BLaER1 treated with 17β-estradiol and CSF1 and Interleukin-3, amounts not matched to agents 10 nM and 100 nM (cell line): ENCODE results near the gene CDRT15.
"Not testable (repeated sequence)": the region's sequence is repeated elsewhere in the genome, so short reads cannot be mapped to it uniquely, and the experiment has no call there.

Source experiments
- H3K27ac ChIP-seq, 11 experiments: shearing (Covaris generic); formaldehyde crosslinking; 2 replicates each; pipeline ENCODE4 v1.8.1; 2022
- H3K27me3 ChIP-seq, 11 experiments: shearing (Covaris generic); formaldehyde crosslinking; 2 replicates each; pipeline ENCODE4 v1.8.1; 2022
- H3K36me3 ChIP-seq, 11 experiments: shearing (Covaris generic); formaldehyde crosslinking; 2 replicates each; pipeline ENCODE4 v1.8.1; 2022
- H3K4me1 ChIP-seq, 10 experiments: shearing (Covaris generic); formaldehyde crosslinking; 2 replicates each; pipeline ENCODE4 v1.8.1; 2022
- H3K4me2 ChIP-seq, 11 experiments: shearing (Covaris generic); formaldehyde crosslinking; 2 replicates each; pipeline ENCODE4 v1.8.1; 2022
- H3K4me3 ChIP-seq, 10 experiments: shearing (Covaris generic); formaldehyde crosslinking; 2 replicates each; pipeline ENCODE4 v1.8.1; 2022
- H3K9ac ChIP-seq, 11 experiments: shearing (Covaris generic); formaldehyde crosslinking; 2 replicates each; pipeline ENCODE4 v1.8.1; 2022
- H3K9me3 ChIP-seq, 11 experiments: shearing (Covaris generic); formaldehyde crosslinking; replicated peaks in 1 of 11; 2 replicates each; pipeline ENCODE4 v1.8.1; 2022
- H4K20me1 ChIP-seq, 11 experiments: shearing (Covaris generic); formaldehyde crosslinking; 2 replicates each; pipeline ENCODE4 v1.8.1; 2022

Gene CDRT15

GRCh38 chr17:14191469-14191868 is 45.2 kb downstream of the CDRT15 start:
- Histone ChIP-seq H3K4me1 (peaks cover 0 to 38% (median 22%) of the 10 kb centered on the region in 10 experiments; a peak in 14 of 20 replicates), H3K27me3 (peaks cover 8 to 71% (median 29%) of the 10 kb centered on the region in 11 experiments; a peak in 21 of 22 replicates), H3K4me2 (peak overlapping the region in 5 of 11 experiments; percentile 41 to 65 (median 60); a peak in 5 of 22 replicates), H4K20me1 (peaks cover 0 to 62% (median 46%) of the 10 kb centered on the region in 11 experiments; a peak in 17 of 22 replicates), H3K36me3 (peaks cover 0 to 19% (median 9%) of the 10 kb centered on the region in 11 experiments; a peak in 9 of 22 replicates)
- H3K9me3 ChIP-seq, H3K27ac ChIP-seq, H3K4me3 ChIP-seq, H3K9ac ChIP-seq: not testable (repeated sequence)

- H3K4me3 ChIP-seq, H3K9me3 ChIP-seq, H3K9ac ChIP-seq, H3K27ac ChIP-seq: not testable (repeated sequence)
- H4K20me1 ChIP-seq, result peaks cover 0 to 55% (median 39%) of the 10 kb centered on the region in 11 experiments; a peak in 16 of 22 replicates
- H3K27me3 ChIP-seq, result peaks cover 8 to 64% (median 23%) of the 10 kb centered on the region in 11 experiments; a peak in 21 of 22 replicates
- peaks cover 0 to 14% (median 6%) of the 10 kb centered on the region in 11 experiments; a peak in 6 of 22 replicates for H3K36me3 ChIP-seq
- peaks cover 0 to 31% (median 16%) of the 10 kb centered on the region in 10 experiments; a peak in 13 of 20 replicates for H3K4me1 ChIP-seq
- peak overlapping the region in 2 of 11 experiments; percentile 21 to 44; a peak in 3 of 22 replicates for H3K4me2 ChIP-seq
Observed at GRCh38 chr17:14190774-14191173, 45.9 kb downstream of the CDRT15 start.

- H3K9ac ChIP-seq, H3K4me2 ChIP-seq, H3K9me3 ChIP-seq, H3K27ac ChIP-seq, H3K36me3 ChIP-seq, H3K4me3 ChIP-seq: not testable (repeated sequence)
- Histone ChIP-seq H3K4me1 (peaks cover 0 to 12% (median 3%) of the 10 kb centered on the region in 10 experiments; a peak in 8 of 20 replicates), H3K27me3 (peaks cover 2 to 30% (median 7%) of the 10 kb centered on the region in 11 experiments; a peak in 18 of 22 replicates), H4K20me1 (peaks cover 0 to 18% (median 11%) of the 10 kb centered on the region in 11 experiments; a peak in 14 of 22 replicates)
Observed at GRCh38 chr17:14186443-14186842, 50.2 kb downstream of the CDRT15 start.
